H9 (cell line): ENCODE data around the gene TECTA. TPM values are rescaled to one million over a fixed set of nuclear protein-coding genes. Genes with fewer than 3 reads are reported as not detected.

ENCODE experiments used
- DNase-seq: peaks from one replicate; pipeline ENCODE4 v3.0.0-alpha.2; 2017
- H2AFZ ChIP-seq: one replicate; pipeline ENCODE4 v1.6.1; 2013; ENCODE audit warnings: mild to moderate bottlenecking, low read length, control low read depth, moderate library complexity
- H2AK5ac ChIP-seq: 2 replicates; pipeline ENCODE4 v1.6.1; 2013; ENCODE audit warnings: low read length, control low read depth, mixed read lengths; ENCODE audit not compliant: insufficient read length
- H2BK120ac ChIP-seq: one replicate; pipeline ENCODE4 v1.6.1; 2013; ENCODE audit warnings: low read depth, mild to moderate bottlenecking, low read length, control low read depth, inconsistent platforms; ENCODE audit not compliant: poor library complexity, severe bottlenecking
- H2BK12ac ChIP-seq: 2 replicates; pipeline ENCODE4 v1.6.1; 2013; ENCODE audit warnings: low read length, control low read depth, mixed read lengths, low read depth; ENCODE audit not compliant: insufficient read length
- H2BK15ac ChIP-seq: 2 replicates; pipeline ENCODE4 v1.6.1; 2013; ENCODE audit warnings: low read depth, low read length, control low read depth
- H2BK20ac ChIP-seq: one replicate; pipeline ENCODE4 v1.6.1; 2013; ENCODE audit warnings: low read depth, mild to moderate bottlenecking, low read length, control low read depth, inconsistent platforms; ENCODE audit not compliant: poor library complexity, severe bottlenecking
- H2BK5ac ChIP-seq: 2 replicates; pipeline ENCODE4 v1.6.1; 2013; ENCODE audit warnings: low read length, control low read depth, mixed read lengths; ENCODE audit not compliant: insufficient read length
- H3K14ac ChIP-seq: 2 replicates; pipeline ENCODE4 v1.6.1; 2013; ENCODE audit warnings: low read length, control low read depth; ENCODE audit not compliant: insufficient read depth
- H3K18ac ChIP-seq: 2 replicates; pipeline ENCODE4 v1.6.1; 2013; ENCODE audit warnings: low read depth, mild to moderate bottlenecking, mixed read lengths, low read length, control low read depth; ENCODE audit not compliant: insufficient read length
- H3K23ac ChIP-seq: 2 replicates; pipeline ENCODE4 v1.6.1; 2013; ENCODE audit warnings: low read length, control low read depth, mixed read lengths, low read depth; ENCODE audit not compliant: insufficient read length
- H3K23me2 ChIP-seq: 2 replicates; pipeline ENCODE4 v1.6.1; 2013; ENCODE audit warnings: low read depth, mild to moderate bottlenecking, mixed read lengths, low read length, control low read depth; ENCODE audit not compliant: insufficient read length, poor library complexity, severe bottlenecking
- H3K27ac ChIP-seq: 2 replicates; pipeline ENCODE4 v1.5.1; 2013; ENCODE audit warnings: low read length, control low read depth, mixed read lengths, low read depth; ENCODE audit not compliant: insufficient read length
- H3K27me3 ChIP-seq: 2 replicates; pipeline ENCODE4 v1.6.1; 2013; ENCODE audit warnings: low read length, control low read depth, inconsistent platforms; ENCODE audit not compliant: insufficient read depth
- H3K4ac ChIP-seq: 2 replicates; pipeline ENCODE4 v1.6.1; 2013; ENCODE audit warnings: low read depth, mild to moderate bottlenecking, control low read depth, inconsistent platforms, low read length, moderate library complexity
- H3K4me1 ChIP-seq: 2 replicates; pipeline ENCODE4 v1.6.1; 2013; ENCODE audit warnings: low read length, control low read depth, inconsistent platforms; ENCODE audit not compliant: insufficient read depth
- H3K4me2 ChIP-seq: 2 replicates; pipeline ENCODE4 v1.6.1; 2013; ENCODE audit warnings: low read length, control low read depth, mixed read lengths; ENCODE audit not compliant: insufficient read length, insufficient read depth
- H3K56ac ChIP-seq: 2 replicates; pipeline ENCODE4 v1.6.1; 2013; ENCODE audit warnings: low read depth, mild to moderate bottlenecking, mixed read lengths, low read length, control low read depth; ENCODE audit not compliant: insufficient read length
- H3K79me1 ChIP-seq: 2 replicates; pipeline ENCODE4 v1.6.1; 2013; ENCODE audit warnings: low read depth, mild to moderate bottlenecking, moderate library complexity, low read length, control low read depth, inconsistent platforms; ENCODE audit not compliant: insufficient read depth, poor library complexity, severe bottlenecking
- H3K79me2 ChIP-seq: 2 replicates; pipeline ENCODE4 v1.6.1; 2013; ENCODE audit warnings: low read length, control low read depth, inconsistent platforms; ENCODE audit not compliant: insufficient read depth
- H3K9ac ChIP-seq: 2 replicates; pipeline ENCODE4 v1.6.1; 2013; ENCODE audit warnings: low read length, control low read depth, mixed read lengths; ENCODE audit not compliant: insufficient read length; ENCODE audit errors: extremely low read depth
- H3K9me3 ChIP-seq: one replicate; pipeline ENCODE4 v1.6.1; 2013; ENCODE audit warnings: low read depth, low read length, inconsistent platforms; ENCODE audit not compliant: control insufficient read depth
- H3T11ph ChIP-seq: one replicate; pipeline ENCODE4 v1.6.1; 2013; ENCODE audit warnings: mild to moderate bottlenecking, low read length, control low read depth, inconsistent platforms
- H4K20me1 ChIP-seq: one replicate; pipeline ENCODE4 v1.6.1; 2013; ENCODE audit not compliant: control insufficient read depth, insufficient read length, insufficient read depth
- H4K5ac ChIP-seq: 2 replicates; pipeline ENCODE4 v1.6.1; 2013; ENCODE audit warnings: low read depth, mild to moderate bottlenecking, mixed read lengths, low read length, control low read depth; ENCODE audit not compliant: insufficient read length
- H4K8ac ChIP-seq: replicated peaks from 2 replicates; pipeline ENCODE4 v1.6.1; 2013; ENCODE audit warnings: low read length, control low read depth, mixed read lengths, low read depth; ENCODE audit not compliant: insufficient read length
- H4K91ac ChIP-seq: 2 replicates; pipeline ENCODE4 v1.6.1; 2013; ENCODE audit warnings: low read depth, mild to moderate bottlenecking, moderate library complexity, mixed read lengths, low read length, control low read depth; ENCODE audit not compliant: insufficient read length
- H3K27ac Mint-ChIP-seq, 3 experiments: 2 replicates in 2 of 3; 3 replicates in 1 of 3; pipeline ENCODE4 v1.8.0; 2020 to 2021; ENCODE audit warnings: mixed read lengths in 3 of 3, mild to moderate bottlenecking in 1 of 3, moderate library complexity in 1 of 3
- H3K27me3 Mint-ChIP-seq: 2 replicates; pipeline ENCODE4 v1.8.0; 2021; ENCODE audit warnings: low read depth, mild to moderate bottlenecking, moderate library complexity, mixed read lengths
- H3K36me3 Mint-ChIP-seq, 3 experiments: 2 replicates in 2 of 3; 3 replicates in 1 of 3; pipeline ENCODE4 v1.8.0; 2020 to 2021; ENCODE audit warnings: low read depth in 3 of 3, mixed read lengths in 3 of 3; ENCODE audit not compliant: insufficient read depth in 1 of 3
- H3K4me1 Mint-ChIP-seq, 2 experiments: 2 replicates each; pipeline ENCODE4 v1.8.0; 2020; ENCODE audit warnings: mixed read lengths in 2 of 2
- H3K4me3 Mint-ChIP-seq, 2 experiments: 2 replicates in 1 of 2; 3 replicates in 1 of 2; pipeline ENCODE4 v1.8.0; 2020 to 2021; ENCODE audit warnings: mild to moderate bottlenecking in 2 of 2, mixed read lengths in 2 of 2, moderate library complexity in 1 of 2
- H3K9me3 Mint-ChIP-seq, 2 experiments: 2 replicates in 1 of 2; 3 replicates in 1 of 2; pipeline ENCODE4 v1.8.0; 2020; ENCODE audit warnings: mild to moderate bottlenecking in 2 of 2, mixed read lengths in 2 of 2, moderate library complexity in 1 of 2
- CTCF ChIP-seq: fragments of 200-600 bp; sonication (generic); conservative IDR thresholded peaks from 3 replicates; pipeline ENCODE4 v1.8.0; 2021; ENCODE audit warnings: antibody characterized with exemption, mild to moderate bottlenecking
- WGBS: extraction: QIAGEN DNeasy Blood & Tissue Kit; methylation state at CpG from one replicate; pipeline ENCODE4 v1.1.7; 2013; ENCODE audit warnings: missing lambda C conversion rate, low lambda C conversion rate, mixed read lengths; ENCODE audit not compliant: insufficient read length; ENCODE audit errors: extremely low coverage; 5-methylcytosine and 5-hydroxymethylcytosine counted together
- total RNA-seq: library from RNA; stranded (reverse); gene quantifications from 2 replicates; pipeline ENCODE4 v1.2.1, GENCODE V29; 2021

TECTA gene
- total RNA-seq, 1 experiment from 2014 or later, result 0.66 TPM

GRCh38 chr11:121235057-121235456, 134.0 kb downstream of the TECTA start:
- H3K27me3 Mint-ChIP-seq, result no peaks in the 10 kb centered on the region; the same call in 1 of the 2 replicates
- H3K79me1 ChIP-seq, result no peaks in the 10 kb centered on the region
- no peak overlapping the region for H3K9ac ChIP-seq
- no peak overlapping the region for H3T11ph ChIP-seq
- H3K56ac ChIP-seq, result no peak overlapping the region
- no peak overlapping the region for H3K4ac ChIP-seq
- H3K4me1 Mint-ChIP-seq, result peaks cover 63 to 68% of the 10 kb centered on the region in 2 experiments
- H3K9me3 Mint-ChIP-seq, result 0 out of 5 replicates have a peak, but pooled peaks cover 0 to under 1% of the 10 kb centered on the region in 2 experiments
- H2AFZ ChIP-seq, result peak overlapping the region; percentile 4
- H2AK5ac ChIP-seq, result no peak overlapping the region
- H2BK120ac ChIP-seq, result no peak overlapping the region
- no peak overlapping the region for H4K8ac ChIP-seq
- H3K4me2 ChIP-seq, result no peak overlapping the region
- peaks cover 11% of the 10 kb centered on the region; the same call in 1 of the 2 replicates for H3K4me1 ChIP-seq
- TF ChIP-seq CTCF, result no peak
- no peak overlapping the region for H4K5ac ChIP-seq
- no peak for DNase-seq
- H2BK5ac ChIP-seq, result no peak overlapping the region
- H3K9me3 ChIP-seq, result no peaks in the 10 kb centered on the region
- no peak overlapping the region for H4K91ac ChIP-seq
- no CpG with 5 or more reads among the region's 3 CpGs for WGBS
- no peaks in the 10 kb centered on the region for H3K79me2 ChIP-seq
- no peak overlapping the region for H2BK15ac ChIP-seq
- H3K36me3 Mint-ChIP-seq, result no peaks in the 10 kb centered on the region
- no peaks in the 10 kb centered on the region for H3K23me2 ChIP-seq
- no peak overlapping the region for H3K14ac ChIP-seq
- H3K27ac ChIP-seq, result no peak overlapping the region
- H3K27me3 ChIP-seq, result no peaks in the 10 kb centered on the region
- H4K20me1 ChIP-seq, result no peaks in the 10 kb centered on the region
- no peak overlapping the region for H3K18ac ChIP-seq
- H3K4me3 Mint-ChIP-seq, result no peak overlapping the region
- no peak overlapping the region for H2BK12ac ChIP-seq
- H3K23ac ChIP-seq, result no peak overlapping the region
- H3K27ac Mint-ChIP-seq, result peak overlapping the region; percentile 28 to 44 (median 29); a peak in 2 of 7 replicates
- H2BK20ac ChIP-seq, result no peak overlapping the region
